ENCODE measurements around the gene STAU1.

- TF ChIP-seq CTCF (IDR thresholded peaks at IDR 0.05; ENCODE audit: low read depth, low read length, missing input control) (no peak), EGR1 (IDR thresholded peaks at IDR 0.05; ENCODE audit: low read depth in 2 of 2) (no peak), REST (IDR thresholded peaks at IDR 0.05) (no peak), ZBTB33 (IDR thresholded peaks at IDR 0.05) (no peak), YY1 (IDR thresholded peaks at IDR 0.05) (no peak), FOXA1 (IDR thresholded peaks at IDR 0.05) (no peak)
Measured at GRCh38 chr20:49133571-49133970, 54.6 kb downstream of the STAU1 start.

Measured in liver (tissue), 3 donors.